SH-SY5Y (cell line): ENCODE measurements around the gene CTDP1.

Experiments used
- GATA2 ChIP-seq: IDR thresholded peaks from 2 replicates; pipeline ENCODE4 v1.6.1; 2011; ENCODE audit warnings: mild to moderate bottlenecking, low read depth, low read length
- GATA3 ChIP-seq: IDR thresholded peaks from 2 replicates; pipeline ENCODE4 v1.6.1; 2011; ENCODE audit warnings: low read depth, mild to moderate bottlenecking, low read length, moderate library complexity

DNA sequence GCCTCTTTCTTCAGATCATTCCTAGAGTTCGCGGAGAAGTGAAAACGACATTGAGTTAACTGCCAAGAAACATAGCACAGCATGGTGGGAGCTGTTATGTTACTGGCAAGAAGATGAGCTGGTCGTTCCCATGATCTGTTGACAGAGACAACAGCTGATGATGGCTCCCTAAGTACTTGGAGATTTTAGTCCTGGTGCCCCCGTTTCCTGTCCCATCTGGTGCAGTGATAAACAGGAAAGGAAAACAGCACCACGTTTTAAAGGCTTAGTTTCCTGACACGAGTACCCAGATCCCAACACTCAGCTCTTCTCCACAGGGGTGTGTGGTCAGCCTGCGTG is 61.7 kb downstream of the CTDP1 start:
- TF ChIP-seq GATA2 (no peak), GATA3 (no peak)
